ENCODE data around the gene HDAC11. TPM values are rescaled to one million over a fixed set of nuclear protein-coding genes. Genes with fewer than 3 reads are reported as not detected.
"Not testable (repeated sequence)": the region's sequence is repeated elsewhere in the genome, so short reads cannot be mapped to it uniquely, and the experiment has no call there.

The HDAC11 gene
- total RNA-seq, 2 experiments from 2014 or later, result 1.8 to 2.0 TPM

GRCh38 chr3:13518516-13518953, 38.4 kb downstream of the HDAC11 start:
- ChIA-PET CTCF (no interaction called here), POLR2A (no interaction called here)
- Mint-ChIP-seq H3K36me3 (ENCODE audit: low read depth) (no peaks in the 10 kb centered on the region), H3K27ac (no peak overlapping the region), H3K27me3 (no peaks in the 10 kb centered on the region), H3K4me1 (ENCODE audit: low read depth) (no peaks in the 10 kb centered on the region), H3K9me3 (peaks cover 6% of the 10 kb centered on the region), H3K4me3 (no peak overlapping the region)
- ATAC-seq (no peak), DNase-seq (no peak)
- intact Hi-C loops (cut with micrococcal nuclease), result no loop called here
- no peak for TF ChIP-seq CTCF (IDR thresholded peaks at IDR 0.05)

- intact Hi-C loops (cut with micrococcal nuclease), result no loop called here
- H3K27me3 Mint-ChIP-seq, result no peaks in the 10 kb centered on the region
- H3K4me3 Mint-ChIP-seq, result no peak overlapping the region
- no peaks in the 10 kb centered on the region for H3K36me3 Mint-ChIP-seq (ENCODE audit: low read depth)
- DNase-seq, result no peak
- POLR2A ChIA-PET, result no interaction called here
- peaks cover 6% of the 10 kb centered on the region for H3K9me3 Mint-ChIP-seq
- no peak for TF ChIP-seq CTCF (IDR thresholded peaks at IDR 0.05)
- ATAC-seq, result no peak
- CTCF ChIA-PET, result no interaction called here
- H3K27ac Mint-ChIP-seq, result no peak overlapping the region
- H3K4me1 Mint-ChIP-seq (ENCODE audit: low read depth), result no peaks in the 10 kb centered on the region
These were observed 39.1 kb downstream of the HDAC11 start for GRCh38 chr3:13519006-13519791.

DNA sequence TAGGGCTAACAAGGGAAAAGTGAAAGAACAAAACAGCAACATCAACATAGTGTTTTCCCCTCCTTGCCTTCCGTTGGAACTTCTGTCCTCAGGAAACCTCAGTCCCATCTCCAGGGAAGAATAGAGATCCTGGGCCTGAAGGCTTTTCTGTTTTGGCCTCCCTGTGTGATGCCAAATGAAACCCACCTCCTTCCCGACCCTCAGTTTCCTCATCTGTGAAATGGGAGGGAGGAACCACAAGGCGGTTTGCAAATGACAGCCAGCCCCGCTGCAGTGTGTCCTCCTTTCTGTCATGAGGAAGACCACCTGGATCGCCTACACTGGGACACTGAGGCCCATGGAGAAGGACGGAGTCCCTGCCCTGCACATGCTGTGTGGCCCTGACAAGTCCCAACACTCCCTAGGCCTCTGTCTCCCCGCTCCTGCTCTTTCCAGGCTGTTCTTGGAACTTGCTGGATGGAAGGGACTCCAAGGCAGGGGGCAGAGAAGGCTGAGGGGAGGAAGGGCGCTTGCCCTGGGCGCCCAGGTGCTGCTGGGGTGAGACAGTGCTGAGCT, 40.3 kb downstream of the HDAC11 start:
- CTCF ChIA-PET, result no interaction called here
- Mint-ChIP-seq H3K27me3 (no peaks in the 10 kb centered on the region), H3K4me1 (ENCODE audit: low read depth) (no peaks in the 10 kb centered on the region), H3K4me3 (no peak overlapping the region), H3K36me3 (ENCODE audit: low read depth) (no peaks in the 10 kb centered on the region), H3K27ac (no peak overlapping the region), H3K9me3 (peaks cover 6% of the 10 kb centered on the region)
- no peak for DNase-seq
- no peak for ATAC-seq
- POLR2A ChIA-PET, result no interaction called here
- no peak for TF ChIP-seq CTCF (IDR thresholded peaks at IDR 0.05)
- intact Hi-C loops (cut with micrococcal nuclease), result no loop called here

GRCh38 chr3:13521309-13521708, 41.2 kb downstream of the HDAC11 start:
- Mint-ChIP-seq H3K36me3 (ENCODE audit: low read depth) (no peaks in the 10 kb centered on the region), H3K27me3 (no peaks in the 10 kb centered on the region), H3K4me3 (no peak overlapping the region), H3K9me3 (peaks cover 6% of the 10 kb centered on the region), H3K27ac (no peak overlapping the region), H3K4me1 (ENCODE audit: low read depth) (no peaks in the 10 kb centered on the region)
- ChIA-PET POLR2A (no interaction called here), CTCF (no interaction called here)
- no peak for ATAC-seq
- intact Hi-C loops (cut with micrococcal nuclease), result no loop called here
- no peak for TF ChIP-seq CTCF (IDR thresholded peaks at IDR 0.05)
- DNase-seq, result no peak

- H3K4me1 Mint-ChIP-seq (ENCODE audit: low read depth); H3K27ac Mint-ChIP-seq; H3K4me3 Mint-ChIP-seq; ATAC-seq; intact Hi-C loops (cut with micrococcal nuclease); DNase-seq; H3K9me3 Mint-ChIP-seq; H3K36me3 Mint-ChIP-seq (ENCODE audit: low read depth); H3K27me3 Mint-ChIP-seq: not testable (repeated sequence)
- ChIA-PET CTCF (interaction anchor here (1.1 to 1.3 kb wide), 2 partner anchors 11 to 126 kb away, joined by 3 to 4 read pairs; no protein-coding TSS in a partner anchor), POLR2A (interaction anchor here (1.4 kb wide), 1 partner anchor 13 kb away, joined by 3 read pairs; no protein-coding TSS in a partner anchor)
These were observed 41.6 kb downstream of the HDAC11 start for GRCh38 chr3:13521749-13522148.

Measured in activated CD8-positive, alpha-beta T cell treated with anti-CD3 and anti-CD28 coated beads for 36 hours (primary cell).